ENCODE data around the gene RUNX3.

RUNX3 gene

GRCh38 chr1:24945354-24946326 is 15.6 kb upstream of the RUNX3 start:
- no peak for DNase-seq

GRCh38 chr1:24944318-24944717 is 14.2 kb upstream of the RUNX3 start:
- no peak for DNase-seq

- DNase-seq, result no peak
Measured at GRCh38 chr1:24942789-24943188, 12.7 kb upstream of the RUNX3 start.

GRCh38 chr1:24941564-24941963 is 11.5 kb upstream of the RUNX3 start:
- no peak for DNase-seq

GRCh38 chr1:24940231-24940630 is 10.2 kb upstream of the RUNX3 start:
- DNase-seq, result no peak

- no peak for DNase-seq
Measured at GRCh38 chr1:24939675-24940193, 9.7 kb upstream of the RUNX3 start.

GRCh38 chr1:24939040-24939674 is 9.1 kb upstream of the RUNX3 start:
- peak; percentile 12 for DNase-seq

- DNase-seq, result no peak
Measured at GRCh38 chr1:24938276-24938675, 8.2 kb upstream of the RUNX3 start.

- no peak for DNase-seq
Measured at GRCh38 chr1:24936684-24937083, 6.6 kb upstream of the RUNX3 start.

- no peak for DNase-seq
Measured at GRCh38 chr1:24935615-24936484, 5.8 kb upstream of the RUNX3 start.

GRCh38 chr1:24935196-24935526 is 5.1 kb upstream of the RUNX3 start:
- DNase-seq, result no peak

- DNase-seq, result no peak
Measured at GRCh38 chr1:24934310-24935195, 4.5 kb upstream of the RUNX3 start.

- no peak for DNase-seq
Measured at GRCh38 chr1:24933468-24933867, 3.4 kb upstream of the RUNX3 start.

GRCh38 chr1:24932725-24933294 is 2.7 kb upstream of the RUNX3 start:
- no peak for DNase-seq

- DNase-seq, result no peak
Measured at GRCh38 chr1:24932284-24932683, 2.2 kb upstream of the RUNX3 start.

GRCh38 chr1:24931468-24932231 is 1.6 kb upstream of the RUNX3 start:
- no peak for DNase-seq

- no peak for DNase-seq
Measured at GRCh38 chr1:24931146-24931467, 1.0 kb upstream of the RUNX3 start.

- DNase-seq, result no peak
Measured at GRCh38 chr1:24929398-24930259, 447 bp downstream of the RUNX3 start.

- no peak for DNase-seq
Measured at GRCh38 chr1:24928689-24929397, 1.2 kb downstream of the RUNX3 start.

Data from NCI-H1092 (cell line).